GM12864 (cell line): Measurements from ENCODE around the gene EDN3.

Experiments
- DNase-seq: peaks from one replicate; pipeline ENCODE4 v3.0.0-alpha.2; 2011; ENCODE audit warnings: low read depth
- H3K4me3 ChIP-seq: 2 replicates; pipeline ENCODE4 v1.5.1; 2011; ENCODE audit warnings: mild to moderate bottlenecking, low read depth, low read length, control low read depth
- CTCF ChIP-seq: IDR thresholded peaks from 2 replicates; pipeline ENCODE4 v1.5.1; 2011; ENCODE audit warnings: low read depth, mild to moderate bottlenecking, moderate library complexity, low read length, control low read depth, inconsistent platforms; ENCODE audit errors: missing control alignments

Gene EDN3

GRCh38 chr20:59346061-59346460 lies 45.6 kb downstream of the EDN3 start:
- TF ChIP-seq CTCF, result no peak

GRCh38 chr20:59349277-59349676 lies 48.9 kb downstream of the EDN3 start:
- no peak overlapping the region for H3K4me3 ChIP-seq
- DNase-seq, result no peak
- no peak for TF ChIP-seq CTCF

More at GRCh38 chr20:59346061-59346460, 45.6 kb downstream of the EDN3 start:
- H3K4me3 ChIP-seq, result no peak overlapping the region
- DNase-seq, result no peak

GRCh38 chr20:59350330-59351156 lies 50.1 kb downstream of the EDN3 start:
- H3K4me3 ChIP-seq, result no peak overlapping the region
- no peak for TF ChIP-seq CTCF
- DNase-seq, result no peak

GRCh38 chr20:59351157-59352040 lies 51.0 kb downstream of the EDN3 start:
- DNase-seq, result no peak
- no peak for TF ChIP-seq CTCF
- no peak overlapping the region for H3K4me3 ChIP-seq

GRCh38 chr20:59352541-59352940 lies 52.1 kb downstream of the EDN3 start:
- H3K4me3 ChIP-seq, result no peak overlapping the region
- no peak for DNase-seq
- no peak for TF ChIP-seq CTCF

- TF ChIP-seq CTCF, result no peak
- H3K4me3 ChIP-seq, result no peak overlapping the region
- no peak for DNase-seq
These were observed 52.6 kb downstream of the EDN3 start for GRCh38 chr20:59352990-59353389.

- no peak for DNase-seq
- TF ChIP-seq CTCF, result no peak
- no peak overlapping the region for H3K4me3 ChIP-seq
These were observed 54.0 kb downstream of the EDN3 start for GRCh38 chr20:59354460-59354859.
